ENCODE measurements around the gene POLE2. TPM values are rescaled to one million over a fixed set of nuclear protein-coding genes. Genes with fewer than 3 reads are reported as not detected.
"Not testable (repeated sequence)": the region's sequence is repeated elsewhere in the genome, so short reads cannot be mapped to it uniquely, and the experiment has no call there.

POLE2 gene
- polyA plus RNA-seq (ENCODE audit: insufficient read length), result 34.7 TPM
- long read RNA-seq, donor 1, partial matches to known transcripts, result 0 of 2 reads
- long read RNA-seq, donor 1, other reads (novel, unspliced or antisense), result 0 of 2 reads
- long read RNA-seq, donor 2, result 0 reads
- long read RNA-seq, donor 3, partial matches to known transcripts, result 0 of 1 reads
- long read RNA-seq, donor 3, other reads (novel, unspliced or antisense), result 0 of 1 reads
- long read RNA-seq, donor 4, result 0 reads
- long read RNA-seq, donor 5, partial matches to known transcripts, result 0 of 2 reads
- long read RNA-seq, donor 5, other reads (novel, unspliced or antisense), result 0 of 2 reads
- long read RNA-seq, donor 6, result 0 reads
- long read RNA-seq, donor 7, partial matches to known transcripts, result 0 of 1 reads
- long read RNA-seq, donor 7, other reads (novel, unspliced or antisense), result 0 of 1 reads
- long read RNA-seq, donor 8, result 0 reads

- DNase-seq, result peak; percentile 72
Measured at GRCh38 chr14:49687942-49688700, at the start of gene POLE2. Gene POLE2, minus strand, starts transcription at chr14:49688214. Its CDS starts 11 bp downstream, at chr14:49688203.

- DNase-seq, result not testable (repeated sequence)
Measured at GRCh38 chr14:49735669-49736068, 47.7 kb upstream of the POLE2 start.

- no peak for DNase-seq
Measured at GRCh38 chr14:49733836-49734235, 45.8 kb upstream of the POLE2 start.

- DNase-seq, result no peak
Measured at GRCh38 chr14:49732896-49733295, 44.9 kb upstream of the POLE2 start.

- DNase-seq, result no peak
Measured at GRCh38 chr14:49727171-49727570, 39.2 kb upstream of the POLE2 start.

- DNase-seq, result not testable (repeated sequence)
Measured at GRCh38 chr14:49721733-49722435, 33.9 kb upstream of the POLE2 start.

GRCh38 chr14:49720744-49721143 is 32.7 kb upstream of the POLE2 start:
- DNase-seq, result no peak

- DNase-seq, result not testable (repeated sequence)
Measured at GRCh38 chr14:49710993-49711392, 23.0 kb upstream of the POLE2 start.

- not testable (repeated sequence) for DNase-seq
Measured at GRCh38 chr14:49704471-49704870, 16.5 kb upstream of the POLE2 start.

GRCh38 chr14:49703965-49704364 is 16.0 kb upstream of the POLE2 start:
- no peak for DNase-seq

- no peak for DNase-seq
Measured at GRCh38 chr14:49702725-49703124, 14.7 kb upstream of the POLE2 start.

- DNase-seq, result not testable (repeated sequence)
Measured at GRCh38 chr14:49693735-49694124, 5.7 kb upstream of the POLE2 start.

GRCh38 chr14:49692811-49693734 is 5.1 kb upstream of the POLE2 start, which contains the start of gene KLHDC1:
Gene KLHDC1, plus strand, starts transcription at chr14:49693120. Its CDS starts 75 bp downstream, at chr14:49693195.
- peak; percentile 79 for DNase-seq

GRCh38 chr14:49692193-49692757 is 4.3 kb upstream of the POLE2 start:
- DNase-seq, result no peak

- DNase-seq, result no peak
Measured at GRCh38 chr14:49691031-49691430, 3.0 kb upstream of the POLE2 start.

GRCh38 chr14:49688701-49689030 is 652 bp upstream of the POLE2 start:
- no peak for DNase-seq

- DNase-seq, result no peak
Measured at GRCh38 chr14:49686425-49686824, 1.6 kb downstream of the POLE2 start.

- no peak for DNase-seq
Measured at GRCh38 chr14:49679271-49679670, 8.7 kb downstream of the POLE2 start.

GRCh38 chr14:49677643-49678042 is 10.4 kb downstream of the POLE2 start:
- no peak for DNase-seq

GRCh38 chr14:49673586-49673985 is 14.4 kb downstream of the POLE2 start:
- no peak for DNase-seq

GRCh38 chr14:49670475-49670874 is 17.5 kb downstream of the POLE2 start:
- DNase-seq, result no peak

Measured in left kidney (tissue), 8 donors.